GM10266 (cell line): Measurements from ENCODE around the gene CERS2.
A peak's percentile ranks its signal among the peaks of the same experiment; 100 is the strongest.

Experiments used
- DNase-seq: peaks from one replicate; pipeline ENCODE4 v3.0.0; 2012; ENCODE audit errors: extremely low spot score
- CTCF ChIP-seq: IDR thresholded peaks from 2 replicates; pipeline ENCODE4 v1.5.1; 2012; ENCODE audit warnings: mild to moderate bottlenecking, low read depth; ENCODE audit not compliant: control insufficient read depth, insufficient read depth; ENCODE audit errors: missing control alignments

The CERS2 gene

GRCh38 chr1:150981805-150982712 lies 7.4 kb upstream of the CERS2 start, which contains the start of gene ANXA9:
TSS of gene ANXA9 (plus strand) at chr1:150982292. CDS start at chr1:150983106, 814 bp downstream.
- peak; percentile 53 for DNase-seq
- TF ChIP-seq CTCF, result no peak

- TF ChIP-seq CTCF, result no peak
- DNase-seq, result no peak
Observed at GRCh38 chr1:150981177-150981804, 6.7 kb upstream of the CERS2 start.

- peak; percentile 100 for TF ChIP-seq CTCF
- peak; percentile 91 for DNase-seq
Observed at GRCh38 chr1:150979092-150980056, 4.7 kb upstream of the CERS2 start.

- no peak for DNase-seq
- no peak for TF ChIP-seq CTCF
Observed at GRCh38 chr1:150976879-150977694, 2.5 kb upstream of the CERS2 start.

GRCh38 chr1:150976401-150976821 lies 1.8 kb upstream of the CERS2 start:
- no peak for DNase-seq
- TF ChIP-seq CTCF, result no peak
